ENCODE data around the gene PACRG. TPM values are rescaled to one million over a fixed set of nuclear protein-coding genes. Genes with fewer than 3 reads are reported as not detected.

The PACRG gene
- total RNA-seq, 4 donors from 2014 or later: 0.95 to 1.3 TPM; not detected in 2

- Histone ChIP-seq H3K27ac (no peak overlapping the region), H3K4me3 (no peak overlapping the region), H3K27me3 (no peaks in the 10 kb centered on the region), H3K36me3 (no peaks in the 10 kb centered on the region), H3K4me1 (no peaks in the 10 kb centered on the region), H3K9me3 (no peaks in the 10 kb centered on the region)
- intact Hi-C loops (cut with DNase I): no loop called here
- 57% methylated on average over 8 of the region's 8 CpGs for WGBS, 2 donors
- DNase-seq: no peak
- TF ChIP-seq CTCF (IDR thresholded peaks at IDR 0.05): no peak
- TF ChIP-seq POLR2A (IDR thresholded peaks at IDR 0.05): no peak
Measured at GRCh38 chr6:163249651-163250101, 521.9 kb downstream of the PACRG start.

GRCh38 chr6:163250116-163250515 is 522.3 kb downstream of the PACRG start:
- no peak for DNase-seq

GRCh38 chr6:163252061-163252591 is 524.4 kb downstream of the PACRG start:
- Histone ChIP-seq H3K9me3 (no peaks in the 10 kb centered on the region), H3K27ac (no peak overlapping the region), H3K4me3 (no peak overlapping the region), H3K27me3 (no peaks in the 10 kb centered on the region), H3K4me1 (no peaks in the 10 kb centered on the region), H3K36me3 (no peaks in the 10 kb centered on the region)
- TF ChIP-seq CTCF (IDR thresholded peaks at IDR 0.05) (no peak), POLR2A (IDR thresholded peaks at IDR 0.05) (no peak)
- 73 to 94% methylated on average over 3 to 26 of the region's 27 CpGs for WGBS, 2 donors
- intact Hi-C loops (cut with DNase I): no loop called here
- DNase-seq: no peak

More at GRCh38 chr6:163250116-163250515, 522.3 kb downstream of the PACRG start:
- intact Hi-C loops (cut with DNase I): no loop called here
- Histone ChIP-seq H3K27ac (no peak overlapping the region), H3K4me3 (no peak overlapping the region), H3K36me3 (no peaks in the 10 kb centered on the region), H3K4me1 (no peaks in the 10 kb centered on the region), H3K27me3 (no peaks in the 10 kb centered on the region), H3K9me3 (no peaks in the 10 kb centered on the region)
- WGBS, 2 donors: 65 to 68% methylated on average over 4 of the region's 4 CpGs
- TF ChIP-seq CTCF (IDR thresholded peaks at IDR 0.05) (no peak), POLR2A (IDR thresholded peaks at IDR 0.05) (no peak)

GRCh38 chr6:163253556-163254213 is 525.9 kb downstream of the PACRG start:
- no peak for DNase-seq
- no peaks in the 10 kb centered on the region for H3K4me1 ChIP-seq
- H3K27me3 ChIP-seq: no peaks in the 10 kb centered on the region
- H3K27ac ChIP-seq: no peak overlapping the region
- H3K4me3 ChIP-seq: no peak overlapping the region
- intact Hi-C loops (cut with DNase I): no loop called here
- WGBS, 2 donors: 63 to 78% methylated on average over 5 to 7 of the region's 9 CpGs
- no peaks in the 10 kb centered on the region for H3K36me3 ChIP-seq
- TF ChIP-seq CTCF (IDR thresholded peaks at IDR 0.05): no peak
- TF ChIP-seq POLR2A (IDR thresholded peaks at IDR 0.05): no peak
- H3K9me3 ChIP-seq: no peaks in the 10 kb centered on the region

- intact Hi-C loops (cut with DNase I): no loop called here
- Histone ChIP-seq H3K27ac (no peak overlapping the region), H3K9me3 (no peaks in the 10 kb centered on the region), H3K36me3 (no peaks in the 10 kb centered on the region), H3K4me3 (no peak overlapping the region), H3K4me1 (no peaks in the 10 kb centered on the region), H3K27me3 (no peaks in the 10 kb centered on the region)
- 73 to 84% methylated on average over 4 to 7 of the region's 7 CpGs for WGBS, 2 donors
- DNase-seq: no peak
- no peak for TF ChIP-seq POLR2A (IDR thresholded peaks at IDR 0.05)
- no peak for TF ChIP-seq CTCF (IDR thresholded peaks at IDR 0.05)
Measured at GRCh38 chr6:163254341-163254835, 526.6 kb downstream of the PACRG start.
